ENCODE results near the gene PCDHA4.
"Not testable (repeated sequence)": the region's sequence is repeated elsewhere in the genome, so short reads cannot be mapped to it uniquely, and the experiment has no call there.

The PCDHA4 gene

GRCh38 chr5:140800816-140801493 lies 5.9 kb upstream of the PCDHA4 start, which contains the start of gene PCDHA3:
Gene PCDHA3 (plus strand): TSS chr5:140801057.
- H3K27ac ChIP-seq (ENCODE audit: insufficient read depth in 1 of 2, low read depth in 1 of 2, low read length in 2 of 2, poor library complexity in 1 of 2, severe bottlenecking in 2 of 2) = no peak within 1 kb of the TSS
- POLR2A ChIA-PET = no interaction called here
- H3K27me3 ChIP-seq (replicated peaks in 2 of 5; ENCODE audit: control insufficient read depth in 4 of 5, insufficient read depth in 5 of 5, low read length in 4 of 5) = peaks cover 0 to 35% (median 0%) of the 10 kb centered on the region in 5 experiments
- WGBS (ENCODE audit: insufficient coverage) = 25% methylated on average over 13 of the region's 29 CpGs
- peaks cover 10 to 47% (median 38%) of the 10 kb centered on the region in 5 experiments for H3K9me3 ChIP-seq (ENCODE audit: control extremely low read depth in 1 of 5, control insufficient read depth in 4 of 5, insufficient read depth in 2 of 5, low read depth in 1 of 5, low read length in 4 of 5)
- H3K36me3 ChIP-seq (ENCODE audit: control insufficient read depth in 4 of 4, insufficient read depth in 4 of 4, low read length in 3 of 4) = no peaks in the 10 kb centered on the region
- CTCF ChIA-PET = no interaction called here
- peak in 2 of 3 donors; percentile 22 to 35 for DNase-seq
- H3K4me3 ChIP-seq (ENCODE audit: control insufficient read depth in 1 of 7, extremely low read depth in 1 of 7, insufficient read depth in 4 of 7, low read depth in 2 of 7, low read length in 6 of 7) = no peak within 1 kb of the TSS
- H3K4me1 ChIP-seq (ENCODE audit: control extremely low read depth in 1 of 4, control insufficient read depth in 4 of 4, insufficient read depth in 4 of 4, low read length in 3 of 4) = no peaks in the 10 kb centered on the region

DNA sequence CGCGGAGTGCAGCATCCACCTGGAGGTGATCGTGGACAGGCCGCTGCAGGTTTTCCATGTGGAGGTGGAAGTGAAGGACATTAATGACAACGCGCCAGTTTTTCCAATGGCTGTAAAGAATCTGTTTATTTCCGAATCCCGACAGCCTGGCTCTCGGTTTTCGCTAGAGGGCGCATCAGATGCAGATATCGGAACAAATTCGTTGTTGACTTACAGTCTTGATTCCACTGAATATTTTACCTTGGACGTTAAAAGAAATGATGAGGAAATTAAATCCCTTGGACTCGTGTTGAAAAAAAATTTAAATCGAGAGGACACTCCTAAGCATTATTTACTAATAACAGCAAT lies 5.4 kb upstream of the PCDHA4 start:
- peak in 1 of 3 donors; percentile 8 for DNase-seq
- Histone ChIP-seq H3K27ac (ENCODE audit: insufficient read depth in 1 of 2, low read depth in 1 of 2, low read length in 2 of 2, poor library complexity in 1 of 2, severe bottlenecking in 2 of 2) (no peak overlapping the region), H3K9me3 (ENCODE audit: control extremely low read depth in 1 of 5, control insufficient read depth in 4 of 5, insufficient read depth in 2 of 5, low read depth in 1 of 5, low read length in 4 of 5) (peaks cover 10 to 47% (median 33%) of the 10 kb centered on the region in 5 experiments), H3K36me3 (ENCODE audit: control insufficient read depth in 4 of 4, insufficient read depth in 4 of 4, low read length in 3 of 4) (no peaks in the 10 kb centered on the region), H3K4me3 (ENCODE audit: control insufficient read depth in 1 of 7, extremely low read depth in 1 of 7, insufficient read depth in 4 of 7, low read depth in 2 of 7, low read length in 6 of 7) (no peak overlapping the region), H3K27me3 (replicated peaks in 2 of 5; ENCODE audit: control insufficient read depth in 4 of 5, insufficient read depth in 5 of 5, low read length in 4 of 5) (peaks cover 0 to 31% (median 0%) of the 10 kb centered on the region in 5 experiments), H3K4me1 (ENCODE audit: control extremely low read depth in 1 of 4, control insufficient read depth in 4 of 4, insufficient read depth in 4 of 4, low read length in 3 of 4) (no peaks in the 10 kb centered on the region)
- ChIA-PET POLR2A (no interaction called here), CTCF (no interaction called here)
- WGBS (ENCODE audit: insufficient coverage) = 13% methylated on average over 13 of the region's 16 CpGs

DNA sequence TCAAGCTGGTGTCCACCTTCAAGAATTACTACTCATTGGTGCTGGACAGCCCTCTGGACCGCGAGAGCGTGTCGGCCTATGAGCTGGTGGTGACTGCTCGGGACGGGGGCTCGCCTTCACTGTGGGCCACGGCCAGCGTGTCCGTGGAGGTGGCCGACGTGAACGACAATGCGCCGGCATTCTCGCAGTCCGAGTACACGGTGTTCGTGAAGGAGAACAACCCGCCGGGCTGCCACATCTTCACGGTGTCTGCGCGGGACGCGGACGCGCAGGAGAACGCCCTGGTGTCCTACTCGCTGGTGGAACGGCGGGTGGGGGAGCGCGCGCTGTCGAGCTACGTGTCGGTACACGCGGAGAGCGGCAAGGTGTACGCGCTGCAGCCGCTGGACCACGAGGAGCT lies 4.5 kb upstream of the PCDHA4 start:
- H3K4me3 ChIP-seq (ENCODE audit: control insufficient read depth in 1 of 7, extremely low read depth in 1 of 7, insufficient read depth in 4 of 7, low read depth in 2 of 7, low read length in 6 of 7); H3K27ac ChIP-seq (ENCODE audit: insufficient read depth in 1 of 2, low read depth in 1 of 2, low read length in 2 of 2, poor library complexity in 1 of 2, severe bottlenecking in 2 of 2); H3K36me3 ChIP-seq (ENCODE audit: control insufficient read depth in 4 of 4, insufficient read depth in 4 of 4, low read length in 3 of 4); CTCF ChIA-PET; POLR2A ChIA-PET; DNase-seq; H3K4me1 ChIP-seq (ENCODE audit: control extremely low read depth in 1 of 4, control insufficient read depth in 4 of 4, insufficient read depth in 4 of 4, low read length in 3 of 4): not testable (repeated sequence)
- Histone ChIP-seq H3K9me3 (ENCODE audit: control extremely low read depth in 1 of 5, control insufficient read depth in 4 of 5, insufficient read depth in 2 of 5, low read depth in 1 of 5, low read length in 4 of 5) (peaks cover 10 to 45% (median 31%) of the 10 kb centered on the region in 5 experiments), H3K27me3 (replicated peaks in 2 of 5; ENCODE audit: control insufficient read depth in 4 of 5, insufficient read depth in 5 of 5, low read length in 4 of 5) (peaks cover 0 to 31% (median 0%) of the 10 kb centered on the region in 5 experiments)
- WGBS (ENCODE audit: insufficient coverage) = 50% methylated on average over 42 of the region's 45 CpGs

GRCh38 chr5:140802781-140803271 lies 4.0 kb upstream of the PCDHA4 start:
- 44% methylated on average over 48 of the region's 53 CpGs for WGBS (ENCODE audit: insufficient coverage)
- POLR2A ChIA-PET = no interaction called here
- H3K9me3 ChIP-seq (ENCODE audit: control extremely low read depth in 1 of 5, control insufficient read depth in 4 of 5, insufficient read depth in 2 of 5, low read depth in 1 of 5, low read length in 4 of 5) = peaks cover 10 to 50% (median 36%) of the 10 kb centered on the region in 5 experiments

GRCh38 chr5:140808241-140808888 lies 1.5 kb downstream of the PCDHA4 start:
- H3K4me1 ChIP-seq (ENCODE audit: control extremely low read depth in 1 of 4, control insufficient read depth in 4 of 4, insufficient read depth in 4 of 4, low read length in 3 of 4); H3K36me3 ChIP-seq (ENCODE audit: control insufficient read depth in 4 of 4, insufficient read depth in 4 of 4, low read length in 3 of 4); H3K27ac ChIP-seq (ENCODE audit: insufficient read depth in 1 of 2, low read depth in 1 of 2, low read length in 2 of 2, poor library complexity in 1 of 2, severe bottlenecking in 2 of 2); POLR2A ChIA-PET; DNase-seq; H3K4me3 ChIP-seq (ENCODE audit: control insufficient read depth in 1 of 7, extremely low read depth in 1 of 7, insufficient read depth in 4 of 7, low read depth in 2 of 7, low read length in 6 of 7); CTCF ChIA-PET: not testable (repeated sequence)
- WGBS (ENCODE audit: insufficient coverage) = 57% methylated on average over 47 of the region's 62 CpGs
- peaks cover 0 to 17% (median 0%) of the 10 kb centered on the region in 5 experiments for H3K27me3 ChIP-seq (replicated peaks in 2 of 5; ENCODE audit: control insufficient read depth in 4 of 5, insufficient read depth in 5 of 5, low read length in 4 of 5)
- H3K9me3 ChIP-seq (ENCODE audit: control extremely low read depth in 1 of 5, control insufficient read depth in 4 of 5, insufficient read depth in 2 of 5, low read depth in 1 of 5, low read length in 4 of 5) = peaks cover 0 to 37% (median 24%) of the 10 kb centered on the region in 5 experiments

More at GRCh38 chr5:140802781-140803271, 4.0 kb upstream of the PCDHA4 start:
- no peak for DNase-seq
- peaks cover 0 to 36% (median 0%) of the 10 kb centered on the region in 5 experiments for H3K27me3 ChIP-seq (replicated peaks in 2 of 5; ENCODE audit: control insufficient read depth in 4 of 5, insufficient read depth in 5 of 5, low read length in 4 of 5)
- CTCF ChIA-PET = no interaction called here
- no peaks in the 10 kb centered on the region for H3K4me1 ChIP-seq (ENCODE audit: control extremely low read depth in 1 of 4, control insufficient read depth in 4 of 4, insufficient read depth in 4 of 4, low read length in 3 of 4)
- no peaks in the 10 kb centered on the region for H3K36me3 ChIP-seq (ENCODE audit: control insufficient read depth in 4 of 4, insufficient read depth in 4 of 4, low read length in 3 of 4)
- H3K4me3 ChIP-seq (ENCODE audit: control insufficient read depth in 1 of 7, extremely low read depth in 1 of 7, insufficient read depth in 4 of 7, low read depth in 2 of 7, low read length in 6 of 7) = no peak overlapping the region
- H3K27ac ChIP-seq (ENCODE audit: insufficient read depth in 1 of 2, low read depth in 1 of 2, low read length in 2 of 2, poor library complexity in 1 of 2, severe bottlenecking in 2 of 2) = no peak overlapping the region

GRCh38 chr5:140808889-140809291 lies 2.0 kb downstream of the PCDHA4 start:
- H3K36me3 ChIP-seq (ENCODE audit: control insufficient read depth in 4 of 4, insufficient read depth in 4 of 4, low read length in 3 of 4) = no peaks in the 10 kb centered on the region
- no peak overlapping the region for H3K27ac ChIP-seq (ENCODE audit: insufficient read depth in 1 of 2, low read depth in 1 of 2, low read length in 2 of 2, poor library complexity in 1 of 2, severe bottlenecking in 2 of 2)
- no peak overlapping the region for H3K4me3 ChIP-seq (ENCODE audit: control insufficient read depth in 1 of 7, extremely low read depth in 1 of 7, insufficient read depth in 4 of 7, low read depth in 2 of 7, low read length in 6 of 7)
- peaks cover 0 to 34% (median 23%) of the 10 kb centered on the region in 5 experiments for H3K9me3 ChIP-seq (ENCODE audit: control extremely low read depth in 1 of 5, control insufficient read depth in 4 of 5, insufficient read depth in 2 of 5, low read depth in 1 of 5, low read length in 4 of 5)
- POLR2A ChIA-PET = no interaction called here
- DNase-seq = no peak
- 69% methylated on average over 43 of the region's 43 CpGs for WGBS (ENCODE audit: insufficient coverage)
- H3K4me1 ChIP-seq (ENCODE audit: control extremely low read depth in 1 of 4, control insufficient read depth in 4 of 4, insufficient read depth in 4 of 4, low read length in 3 of 4) = no peaks in the 10 kb centered on the region
- H3K27me3 ChIP-seq (replicated peaks in 2 of 5; ENCODE audit: control insufficient read depth in 4 of 5, insufficient read depth in 5 of 5, low read length in 4 of 5) = peaks cover 0 to 17% (median 0%) of the 10 kb centered on the region in 5 experiments
- CTCF ChIA-PET = no interaction called here
